HG03558 (cell line): ENCODE measurements around the gene DCUN1D3.

Experiments used
- ATAC-seq: cut with Tn5 transposase; IDR thresholded peaks from one replicate; pipeline ENCODE4 v1.9.1; 2021; ENCODE audit warnings: moderate number of reproducible peaks; ENCODE audit not compliant: unreplicated experiment; ENCODE audit errors: extremely low read depth

DCUN1D3 gene

DNA sequence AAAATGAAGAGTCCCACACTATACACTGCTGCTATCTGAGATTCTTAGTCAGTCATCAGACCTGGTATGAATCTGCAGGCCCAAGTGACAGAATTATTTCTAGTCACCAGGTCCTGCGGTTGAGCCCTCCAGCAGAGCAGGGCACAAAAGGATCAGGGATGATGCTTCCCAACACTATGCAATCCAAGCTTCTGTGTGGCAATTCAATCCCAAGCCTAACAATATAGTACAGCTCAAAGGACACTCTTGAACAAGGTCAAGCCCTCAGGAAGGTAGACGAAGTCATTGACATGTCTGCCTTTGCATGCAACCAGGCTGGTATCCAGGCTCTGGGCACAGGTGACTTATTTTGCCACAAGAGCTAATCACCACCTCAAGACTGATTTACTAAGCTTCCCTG, 5.8 kb downstream of the DCUN1D3 start:
- no peak for ATAC-seq

DNA sequence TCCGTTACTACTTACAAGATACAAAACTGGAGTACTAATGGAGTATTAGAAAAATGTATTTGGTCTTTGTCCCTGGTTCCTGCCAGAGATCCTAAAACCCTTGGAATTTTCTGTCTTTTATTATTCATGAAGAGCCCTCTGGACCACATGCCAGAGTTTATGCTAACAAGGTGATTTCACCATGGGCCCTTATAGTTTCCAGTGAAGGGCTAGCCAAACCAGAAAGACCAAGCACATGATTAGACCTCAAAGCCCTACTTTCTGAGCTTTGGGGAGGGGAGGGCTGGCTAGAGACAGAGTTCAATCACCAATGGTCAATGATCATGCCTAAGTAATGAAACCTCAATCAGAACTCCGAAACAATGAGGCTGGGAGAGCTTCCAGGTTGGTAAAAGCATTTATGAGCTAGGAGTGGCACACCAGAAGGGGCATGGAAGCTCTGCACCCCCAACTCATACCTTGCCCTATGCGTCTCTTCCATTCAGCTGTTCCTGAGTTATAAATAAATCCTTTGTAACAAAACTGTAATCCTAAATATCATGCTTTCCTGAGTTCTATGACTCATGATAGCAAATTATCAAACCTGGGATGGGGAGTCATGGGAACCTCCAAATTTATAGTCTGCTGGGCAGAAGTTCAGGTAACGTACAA, 10.4 kb downstream of the DCUN1D3 start:
- no peak for ATAC-seq

DNA sequence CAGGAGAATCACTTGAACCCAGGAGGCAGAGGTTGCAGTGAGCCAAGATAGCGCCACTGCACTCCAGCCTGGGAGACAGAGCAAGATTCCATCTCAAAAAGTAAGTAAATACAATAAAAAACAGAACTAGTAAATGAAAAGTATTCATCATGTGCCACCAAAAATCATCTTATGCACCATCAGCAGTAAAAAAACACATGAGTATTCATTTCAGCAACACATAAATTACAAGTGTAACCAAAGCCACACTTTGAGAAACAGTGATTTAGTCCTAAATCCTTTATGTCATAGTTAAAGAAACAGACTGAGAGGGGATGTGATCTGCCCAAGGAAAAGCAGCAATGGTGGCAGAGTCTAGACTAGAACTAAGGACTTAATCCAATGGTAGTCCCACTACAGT, 13.0 kb downstream of the DCUN1D3 start:
- no peak for ATAC-seq

DNA sequence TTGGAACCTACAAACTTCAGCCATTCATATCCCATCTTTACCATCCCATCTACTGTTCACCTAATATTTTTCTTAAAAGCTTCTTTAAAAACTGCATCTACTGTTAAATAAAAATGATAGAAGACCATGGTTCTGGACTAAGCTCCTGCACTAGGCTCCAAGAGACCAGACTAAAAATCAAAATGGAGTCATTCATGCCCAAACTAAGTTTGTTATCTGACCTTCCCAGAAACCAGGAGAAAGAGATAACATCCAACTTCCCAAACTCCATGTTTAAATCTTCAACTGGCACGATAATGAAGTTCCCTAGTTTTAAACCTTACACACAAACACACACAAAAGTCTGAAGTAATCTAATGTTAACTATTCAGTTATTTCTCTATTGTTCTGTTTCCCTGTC, 13.8 kb downstream of the DCUN1D3 start:
- no peak for ATAC-seq

DNA sequence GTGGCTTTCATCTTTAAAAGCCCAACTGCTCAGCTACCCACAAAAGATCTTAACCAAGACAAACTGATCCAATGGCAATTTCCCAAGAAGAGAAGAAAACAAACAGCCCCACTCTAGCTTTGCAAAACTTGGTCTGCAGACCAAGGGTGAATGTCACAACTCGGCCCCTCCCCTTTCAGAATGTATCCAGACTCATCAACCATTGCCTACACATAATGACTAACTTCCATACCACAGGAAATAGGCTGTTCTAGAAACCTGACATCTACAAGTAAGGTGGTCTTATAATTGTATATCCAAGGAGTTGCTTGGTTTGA, 16.0 kb downstream of the DCUN1D3 start:
- ATAC-seq, result no peak

DNA sequence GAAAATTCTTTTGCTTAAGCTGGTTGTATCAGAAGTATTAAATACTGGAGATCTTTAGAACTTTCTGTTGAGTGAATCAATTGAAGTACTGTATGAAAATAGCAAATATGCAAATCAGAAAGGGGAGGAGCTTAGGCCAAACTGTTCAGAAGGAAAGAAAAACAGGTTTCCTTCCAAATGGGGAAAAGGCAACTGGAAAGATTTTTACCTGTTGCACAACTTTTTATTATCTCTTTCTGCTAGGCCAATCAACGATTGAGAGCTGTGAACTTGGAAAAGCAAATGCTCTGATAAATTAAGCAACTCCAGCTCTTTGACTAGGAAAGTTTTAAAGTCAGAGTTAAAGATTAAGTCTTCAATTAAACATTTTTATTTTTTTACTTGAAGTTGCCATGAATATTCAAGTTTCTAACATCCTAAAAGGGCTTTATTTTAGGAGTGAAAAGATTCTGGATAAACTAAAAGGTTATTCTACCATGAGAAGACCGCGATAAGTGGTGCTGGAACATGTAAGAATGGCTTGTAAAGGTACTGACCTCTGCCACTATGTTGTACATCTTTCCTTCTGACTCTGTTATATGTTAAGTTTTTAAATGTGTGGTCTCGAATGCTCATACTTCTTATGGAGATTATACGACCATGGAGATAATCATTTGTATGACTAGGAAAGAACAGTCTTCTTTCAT, 16.5 kb downstream of the DCUN1D3 start:
- no peak for ATAC-seq

DNA sequence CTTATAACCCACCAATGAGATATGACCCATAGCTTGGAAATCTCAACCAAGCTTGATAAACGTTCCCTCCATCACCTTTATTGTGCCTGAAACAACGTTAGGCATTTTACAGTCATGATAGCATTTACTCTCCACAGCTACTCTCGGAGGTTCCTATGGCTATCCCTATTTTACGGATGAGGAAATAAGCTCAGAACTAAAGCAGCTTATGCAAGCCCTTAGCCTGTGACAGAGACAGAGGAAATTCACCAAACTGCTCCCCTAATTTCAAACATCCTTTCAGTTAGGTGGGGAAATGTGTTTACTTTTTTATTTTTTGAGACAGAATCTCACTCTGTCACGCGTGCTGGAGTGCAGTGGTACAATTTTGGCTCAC, 18.7 kb downstream of the DCUN1D3 start:
- no peak for ATAC-seq

DNA sequence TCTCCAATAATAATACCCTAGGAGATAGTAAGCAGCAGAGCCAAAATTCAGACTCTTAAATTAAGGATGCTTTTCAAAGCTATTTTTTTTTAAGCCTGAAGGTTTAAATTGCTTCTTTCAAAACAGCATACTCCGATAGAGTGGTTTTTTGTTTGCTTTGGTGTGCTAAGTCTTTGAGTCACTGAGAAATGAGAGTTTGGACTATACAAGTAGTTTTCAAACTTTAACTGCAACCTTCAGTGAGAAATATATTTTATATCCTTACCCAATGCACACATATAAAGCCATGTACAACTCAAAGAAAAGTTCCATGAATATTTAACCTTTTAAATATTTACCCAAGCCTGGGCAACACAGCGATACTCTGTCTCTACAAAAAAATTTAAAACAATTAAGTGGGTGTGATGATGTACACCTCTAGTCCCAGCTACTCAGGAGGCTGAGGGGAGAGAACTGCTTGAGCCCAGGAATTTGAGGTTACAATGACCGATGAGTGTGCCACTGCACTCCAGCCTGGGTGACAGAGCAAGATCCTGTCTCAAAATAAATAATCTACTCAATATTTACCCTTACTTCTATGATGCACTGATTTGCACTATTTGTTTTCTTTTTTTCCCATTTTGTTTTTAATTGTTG, 19.2 kb downstream of the DCUN1D3 start:
- no peak for ATAC-seq

DNA sequence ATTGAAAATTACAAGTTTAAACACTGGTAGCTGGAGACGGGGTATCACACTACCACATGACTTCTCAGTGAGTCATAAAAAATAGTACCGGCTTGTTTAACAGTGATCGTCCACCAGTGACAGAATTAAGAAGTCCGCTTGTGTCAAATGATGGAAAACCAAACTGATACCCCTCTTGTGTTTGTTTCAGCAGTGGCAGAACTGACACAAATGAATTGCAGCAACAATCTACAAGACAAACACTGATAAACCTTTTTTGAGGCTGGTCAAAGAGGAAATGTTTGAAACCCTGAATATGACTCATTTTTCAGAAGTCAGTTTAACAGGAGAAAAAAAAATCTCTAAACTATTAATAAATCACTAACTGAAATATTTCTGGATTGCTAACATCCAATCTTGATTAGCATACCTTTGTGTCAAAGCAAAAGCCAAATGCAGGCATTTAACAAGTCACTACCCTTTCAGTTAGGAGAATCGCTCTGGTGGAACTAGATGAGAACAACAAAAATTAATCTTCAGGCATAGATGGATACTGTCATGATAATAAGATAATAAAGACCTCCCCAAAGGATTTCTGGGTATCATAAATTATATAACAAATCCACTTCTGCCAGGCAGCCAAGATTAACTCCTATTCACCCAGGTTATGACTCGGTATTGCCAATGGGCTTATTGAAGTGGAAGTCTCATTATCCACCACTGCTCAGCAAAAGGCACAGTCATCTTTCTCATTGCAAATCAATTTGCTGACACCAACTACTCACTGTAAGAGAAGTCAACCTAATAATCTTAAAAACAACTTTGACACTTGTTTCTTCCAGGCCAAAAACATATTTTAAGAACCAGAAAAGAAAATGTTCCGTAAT, 20.8 kb downstream of the DCUN1D3 start:
- ATAC-seq, result no peak

DNA sequence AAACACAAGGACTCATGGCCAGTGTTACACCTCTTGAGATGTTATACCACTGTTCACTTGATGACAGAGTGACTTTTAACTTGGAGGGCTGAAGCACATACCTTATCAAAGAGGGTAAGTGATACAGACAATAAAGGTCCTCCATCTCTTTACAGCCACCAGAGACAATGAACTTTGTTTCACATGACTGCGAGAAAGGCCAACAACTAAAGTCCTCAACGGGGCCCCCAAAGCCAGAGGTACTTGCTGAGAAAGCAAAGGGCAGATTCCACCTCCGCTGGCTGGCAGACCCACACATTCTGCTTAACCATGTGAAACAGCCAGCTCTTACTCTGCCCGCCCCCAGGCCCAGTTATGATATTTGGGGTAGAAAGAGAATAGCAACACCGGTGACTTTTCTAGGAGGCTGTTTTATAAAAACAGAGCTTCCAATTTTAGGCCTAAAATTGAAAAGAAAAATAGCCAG, 21.4 kb downstream of the DCUN1D3 start:
- no peak for ATAC-seq

DNA sequence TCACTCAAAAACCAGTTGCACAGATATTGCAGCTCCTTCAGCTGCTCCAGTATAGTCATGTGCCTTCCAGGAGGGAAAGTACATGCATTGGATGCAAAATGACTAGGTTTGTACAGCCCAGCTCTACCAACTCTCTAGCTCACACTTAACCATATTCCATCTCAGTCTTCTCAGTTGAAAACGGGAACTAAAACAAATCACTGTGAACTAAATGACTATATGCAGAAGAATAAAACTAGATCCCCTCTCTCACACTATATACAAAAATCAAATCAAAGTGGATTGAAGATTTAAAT, 24.9 kb downstream of the DCUN1D3 start:
- no peak for ATAC-seq

DNA sequence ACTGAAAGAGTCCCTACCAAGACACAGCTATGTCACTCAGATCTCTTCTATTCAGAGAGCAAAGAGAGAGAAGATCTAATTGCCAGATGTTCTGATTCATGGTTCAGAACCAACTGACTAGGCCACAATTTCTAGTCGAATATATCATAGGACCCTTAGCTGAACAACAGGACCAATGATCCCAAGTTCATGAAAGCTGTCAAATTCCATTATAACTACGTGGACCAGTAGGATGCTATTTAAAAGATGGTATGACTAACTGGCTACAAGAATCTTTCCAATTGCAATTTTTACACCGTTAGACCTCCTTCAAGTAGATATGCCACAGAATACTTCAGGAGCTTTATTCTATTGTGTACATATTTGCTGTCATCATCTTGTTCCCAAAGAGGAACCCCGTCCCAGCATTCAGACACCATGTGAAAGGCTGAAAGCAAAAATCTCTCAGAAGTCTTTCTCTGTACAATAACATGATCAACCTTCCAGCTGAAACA, 26.0 kb downstream of the DCUN1D3 start:
- ATAC-seq, result no peak

DNA sequence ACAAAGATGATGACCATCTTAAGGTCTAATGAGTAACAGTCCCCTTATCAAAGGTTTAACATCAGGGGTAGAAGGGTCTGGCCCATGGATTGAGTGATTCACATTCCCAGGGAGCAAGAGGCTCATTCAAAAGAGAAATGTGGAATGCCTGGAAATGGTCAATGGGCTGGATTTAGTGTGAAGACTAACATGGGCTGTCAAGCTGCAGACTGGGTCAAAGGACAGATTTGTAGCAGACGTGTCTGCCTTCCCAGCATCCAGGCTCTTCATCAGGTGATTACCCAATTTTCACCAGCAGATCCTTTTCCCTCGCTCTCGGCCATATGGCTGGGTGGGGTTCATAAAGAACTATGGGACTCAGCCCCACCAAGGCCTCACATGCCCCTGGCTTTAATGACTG, 26.8 kb downstream of the DCUN1D3 start:
- ATAC-seq, result no peak

DNA sequence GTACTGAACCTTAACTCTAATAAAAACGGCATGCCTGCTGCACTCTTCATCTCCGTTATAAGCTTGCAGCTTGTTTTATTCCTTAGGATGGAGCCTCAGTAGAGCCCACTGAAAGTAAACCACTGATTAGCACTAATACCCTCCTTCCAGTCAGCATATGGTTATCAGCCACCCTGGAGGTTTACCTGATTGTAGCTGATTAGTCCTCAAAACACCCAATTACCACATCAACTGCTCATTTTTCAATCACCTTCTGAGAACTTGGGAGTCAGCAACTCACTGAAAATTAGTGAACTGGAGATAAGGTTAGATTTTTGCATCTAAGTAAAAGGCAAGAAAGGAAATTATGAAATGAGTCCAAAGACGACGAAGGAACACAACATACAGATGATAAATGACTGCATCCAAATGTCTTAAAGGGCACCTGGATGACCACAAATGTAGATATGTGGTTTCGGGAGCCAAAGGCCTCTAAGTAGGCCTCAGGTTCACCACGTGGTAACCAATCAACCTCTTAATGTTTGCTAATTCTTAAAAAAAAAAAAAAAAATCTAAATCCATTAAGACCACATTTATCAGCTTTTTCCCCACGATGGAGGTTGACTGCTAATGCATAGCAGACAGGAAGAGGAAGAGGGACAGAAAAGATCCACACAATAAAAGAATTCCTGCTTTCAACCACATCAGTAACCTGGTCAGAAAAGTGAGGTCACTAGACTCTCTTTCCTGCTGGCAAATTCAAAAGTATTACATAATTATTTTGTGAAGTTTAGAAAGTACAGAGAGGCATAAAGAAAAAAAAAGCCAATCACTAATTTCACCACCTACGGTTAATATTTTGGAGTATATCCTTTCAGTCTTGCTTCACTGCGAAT, 28.0 kb downstream of the DCUN1D3 start:
- ATAC-seq, result no peak

DNA sequence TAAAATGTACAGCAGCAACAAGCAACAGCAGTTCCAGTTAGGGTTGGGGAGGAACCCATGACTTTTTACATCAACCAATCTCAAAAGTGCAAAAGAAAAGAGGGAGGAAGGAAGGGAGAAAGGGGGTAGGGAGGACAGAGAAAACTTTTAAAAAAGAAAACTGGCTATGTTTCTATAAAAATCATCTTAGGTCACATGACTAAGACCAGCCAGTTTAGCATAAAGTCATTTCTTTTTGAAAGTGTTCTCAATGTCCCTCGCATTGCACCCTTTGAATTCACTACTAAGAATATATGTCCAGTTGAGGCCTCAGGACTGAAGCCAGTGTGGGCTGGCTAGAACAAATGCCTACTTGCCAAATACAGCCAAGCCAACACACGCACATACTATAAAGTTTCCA, 28.9 kb downstream of the DCUN1D3 start:
- no peak for ATAC-seq

DNA sequence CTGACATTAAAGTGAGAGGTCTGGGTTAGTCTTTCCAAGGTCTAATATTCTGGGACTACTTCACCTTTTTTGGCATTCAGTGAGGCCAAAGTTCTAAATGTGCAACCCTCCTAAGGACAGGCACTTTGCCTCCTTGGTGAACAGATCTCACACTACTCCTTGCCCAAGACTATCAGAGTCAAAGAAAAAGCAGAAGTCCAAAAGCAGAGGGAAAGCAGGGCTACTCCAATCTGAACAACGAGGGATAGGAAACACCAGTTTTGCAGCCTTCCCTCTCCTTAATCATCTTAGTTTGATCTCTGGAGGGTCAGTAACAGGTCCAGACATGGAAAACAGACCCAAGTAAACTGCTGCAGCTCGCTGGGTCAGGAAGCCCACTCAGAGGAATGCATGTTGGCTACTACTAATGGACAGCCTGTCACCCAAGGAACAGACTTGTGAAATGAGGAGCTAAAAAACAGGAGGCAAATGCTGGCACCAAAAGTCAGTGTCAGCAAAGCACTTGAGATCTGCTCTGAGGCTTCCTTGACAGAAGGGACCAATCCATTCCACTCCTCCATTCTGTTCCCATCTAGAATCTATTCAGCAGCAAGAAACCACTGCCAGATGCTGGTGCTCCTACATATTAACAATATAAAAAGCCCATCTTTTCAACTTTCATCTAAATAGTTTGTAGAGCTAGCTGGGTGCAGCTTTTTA, 29.9 kb downstream of the DCUN1D3 start:
- ATAC-seq, result no peak

DNA sequence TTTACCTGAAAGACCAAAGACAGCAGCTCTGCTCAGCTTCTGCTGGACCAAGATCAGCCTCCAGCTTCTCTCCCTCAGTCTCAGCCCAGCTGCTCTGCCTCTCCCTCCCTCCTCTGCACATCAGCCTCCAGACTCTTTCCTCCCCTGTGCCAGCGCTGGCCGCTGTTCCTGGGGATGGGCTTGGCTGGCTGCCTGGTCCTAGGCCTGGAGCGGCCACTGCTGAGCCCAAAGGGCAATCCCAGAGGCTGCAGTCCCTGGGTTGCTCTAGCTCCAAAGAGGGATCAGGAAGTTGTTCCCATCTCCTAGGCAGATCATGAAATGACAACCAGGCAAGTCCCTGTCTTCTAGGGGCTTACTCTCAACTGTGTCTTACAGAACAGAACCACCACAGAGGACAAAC, 31.3 kb downstream of the DCUN1D3 start:
- no peak for ATAC-seq

DNA sequence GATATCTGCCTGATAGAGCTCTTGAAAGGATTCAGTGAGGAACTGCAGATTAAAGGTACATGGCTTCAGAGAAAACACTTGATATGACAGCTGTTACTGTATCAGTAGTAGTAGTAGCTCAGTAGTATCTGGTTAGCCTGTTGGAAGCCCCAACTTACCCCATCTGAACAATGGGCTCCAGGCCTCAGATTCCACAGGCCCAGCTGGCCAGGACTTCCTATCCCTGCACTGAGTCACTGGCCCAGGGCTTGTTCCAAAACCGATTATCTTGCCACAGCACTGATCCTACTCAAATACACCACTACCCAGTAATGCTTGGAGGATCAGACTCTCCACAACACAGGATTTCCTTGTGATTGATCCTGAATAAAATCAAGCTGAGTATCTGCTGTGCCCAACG, 32.6 kb downstream of the DCUN1D3 start:
- no peak for ATAC-seq

DNA sequence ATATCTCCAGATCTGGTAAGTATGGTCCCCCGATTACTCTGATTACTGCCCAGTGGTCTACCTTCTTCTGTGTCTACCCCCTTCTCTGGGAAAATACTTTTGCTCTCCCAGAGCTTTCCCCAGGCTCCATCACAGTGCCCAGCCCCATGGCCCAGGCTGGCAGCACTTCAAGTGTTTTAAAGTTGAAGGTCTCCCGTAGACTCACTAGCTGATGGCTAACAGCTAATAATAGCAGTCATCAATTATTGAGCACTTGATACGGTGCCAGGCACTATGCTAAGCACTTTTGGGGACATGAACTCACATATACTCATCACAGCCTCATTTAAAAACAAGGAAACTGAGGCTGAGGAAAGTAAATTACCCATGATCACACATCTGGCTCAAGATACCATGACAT, 33.4 kb downstream of the DCUN1D3 start:
- no peak for ATAC-seq
